Fibroblast of lung (primary cell): ENCODE results near the gene CEMIP. TPM values are rescaled to one million over a fixed set of nuclear protein-coding genes. Genes with fewer than 3 reads are reported as not detected.

Experiments used
- DNase-seq, 2 donors: peaks; one replicate each; pipeline versions ENCODE4 v3.0.0 to v3.0.0-alpha.2; 2010; ENCODE audit warnings: low read depth in 2 of 2
- H2AFZ ChIP-seq: 2 replicates; pipeline ENCODE4 v1.5.1; 2012; ENCODE audit warnings: low read length, control low read depth, inconsistent platforms
- H3K27ac ChIP-seq: 2 replicates; pipeline ENCODE4 v1.5.1; 2011; ENCODE audit warnings: low read length, control low read depth; ENCODE audit not compliant: insufficient read depth
- H3K27me3 ChIP-seq: 2 replicates; pipeline ENCODE4 v1.5.1; 2011; ENCODE audit warnings: mild to moderate bottlenecking, low read length; ENCODE audit not compliant: control insufficient read depth, insufficient read depth
- H3K36me3 ChIP-seq: 2 replicates; pipeline ENCODE4 v1.5.1; 2011; ENCODE audit warnings: low read length; ENCODE audit not compliant: control insufficient read depth, insufficient read depth
- H3K4me1 ChIP-seq: 2 replicates; pipeline ENCODE4 v1.5.1; 2011; ENCODE audit warnings: low read length; ENCODE audit not compliant: control insufficient read depth, insufficient read depth; ENCODE audit errors: extremely low read depth
- H3K4me2 ChIP-seq: 2 replicates; pipeline ENCODE4 v1.5.1; 2011; ENCODE audit warnings: low read length, control low read depth; ENCODE audit not compliant: insufficient read depth; ENCODE audit errors: extremely low read depth
- H3K4me3 ChIP-seq, 4 experiments: fragments of 200-600 bp in 1 of 4; sonication (generic) in 1 of 4; replicated peaks in 1 of 4; 2 replicates each; pipeline ENCODE4 v1.5.1; 2011 to 2016; ENCODE audit warnings: low read length in 4 of 4, low read depth in 3 of 4, mild to moderate bottlenecking in 3 of 4, control low read depth in 2 of 4, inconsistent platforms in 1 of 4, mixed read lengths in 1 of 4; ENCODE audit not compliant: insufficient read depth in 1 of 4; ENCODE audit errors: control extremely low read depth in 1 of 4
- H3K79me2 ChIP-seq: 2 replicates; pipeline ENCODE4 v1.5.1; 2012; ENCODE audit warnings: mild to moderate bottlenecking, low read length, inconsistent platforms; ENCODE audit not compliant: control insufficient read depth, insufficient read depth
- H3K9ac ChIP-seq: 2 replicates; pipeline ENCODE4 v1.5.1; 2011; ENCODE audit warnings: mild to moderate bottlenecking, low read length, control low read depth; ENCODE audit not compliant: insufficient read depth
- H3K9me3 ChIP-seq: 2 replicates; pipeline ENCODE4 v1.5.1; 2012; ENCODE audit warnings: low read depth, low read length; ENCODE audit not compliant: control insufficient read depth, insufficient read depth
- H4K20me1 ChIP-seq: 2 replicates; pipeline ENCODE4 v1.5.1; 2011; ENCODE audit warnings: low read length; ENCODE audit not compliant: control insufficient read depth, insufficient read depth; ENCODE audit errors: extremely low read depth
- CTCF ChIP-seq, 2 donors: IDR thresholded peaks in 1 of 2; conservative IDR thresholded peaks in 1 of 2; 1 replicate in 1 of 2; 2 replicates in 1 of 2; pipeline ENCODE4 v1.5.1; 2011 to 2012; ENCODE audit warnings: low read length in 2 of 2, control low read depth in 1 of 2, inconsistent platforms in 1 of 2, low read depth in 1 of 2, mild to moderate bottlenecking in 1 of 2
- EZH2 ChIP-seq: IDR thresholded peaks from 2 replicates; pipeline ENCODE4 v1.5.1; 2012; ENCODE audit warnings: low read length, control low read depth, mild to moderate bottlenecking; ENCODE audit errors: missing control alignments
- polyA plus RNA-seq, 2 donors: library from polyadenylated mRNA; depleted of rRNA in 1 of 2; stranded (reverse) in 1 of 2; unstranded in 1 of 2; fragments of >200 nt; gene quantifications; 2 replicates each; pipeline ENCODE4 v1.2.1, GENCODE V29; 2011 to 2012; ENCODE audit warnings: missing spikeins in 1 of 2
- total RNA-seq: library from RNA; depleted of rRNA; stranded (reverse); fragments of >200 nt; gene quantifications from 2 replicates; pipeline ENCODE4 v1.2.1, GENCODE V29; 2014

CEMIP gene
- total and polyA plus RNA-seq, 2 donors (not counting 1 experiment from before 2014, with no cell fraction given): 946 to 1,190 TPM

GRCh38 chr15:80923668-80924067 lies 144.5 kb downstream of the CEMIP start:
- H3K4me3 ChIP-seq: no peak overlapping the region
- H3K27ac ChIP-seq: no peak overlapping the region
- H3K36me3 ChIP-seq: peaks cover 30% of the 10 kb centered on the region
- no peak for TF ChIP-seq CTCF (conservative IDR thresholded peaks at IDR 0.05 in 1 of 2, IDR thresholded peaks at IDR 0.05 in 1 of 2; ENCODE audit: low read depth in 1 of 2, low read length in 2 of 2)
- no peak for TF ChIP-seq EZH2
- no peak overlapping the region for H2AFZ ChIP-seq
- no peaks in the 10 kb centered on the region for H3K79me2 ChIP-seq
- H3K27me3 ChIP-seq: no peaks in the 10 kb centered on the region
- no peaks in the 10 kb centered on the region for H4K20me1 ChIP-seq
- H3K9ac ChIP-seq: no peak overlapping the region
- no peaks in the 10 kb centered on the region for H3K4me1 ChIP-seq
- no peak overlapping the region for H3K4me2 ChIP-seq
- no peaks in the 10 kb centered on the region for H3K9me3 ChIP-seq
- DNase-seq: peak in 1 of 2 donors; percentile 11

- Histone ChIP-seq H3K4me1 (no peaks in the 10 kb centered on the region), H4K20me1 (no peaks in the 10 kb centered on the region), H3K27ac (no peak overlapping the region), H3K27me3 (no peaks in the 10 kb centered on the region), H3K9ac (no peak overlapping the region), H2AFZ (no peak overlapping the region), H3K4me3 (no peak overlapping the region), H3K36me3 (peaks cover 32% of the 10 kb centered on the region), H3K79me2 (no peaks in the 10 kb centered on the region), H3K9me3 (no peaks in the 10 kb centered on the region), H3K4me2 (no peak overlapping the region)
- TF ChIP-seq CTCF (conservative IDR thresholded peaks at IDR 0.05 in 1 of 2, IDR thresholded peaks at IDR 0.05 in 1 of 2; ENCODE audit: low read depth in 1 of 2, low read length in 2 of 2) (no peak), EZH2 (no peak)
- no peak for DNase-seq
Measured at GRCh38 chr15:80924278-80924677, 145.1 kb downstream of the CEMIP start.

- no peaks in the 10 kb centered on the region for H3K9me3 ChIP-seq
- H3K27me3 ChIP-seq: no peaks in the 10 kb centered on the region
- H3K36me3 ChIP-seq: peaks cover 31% of the 10 kb centered on the region
- H4K20me1 ChIP-seq: no peaks in the 10 kb centered on the region
- DNase-seq: peak; percentile 3 to 79
- TF ChIP-seq EZH2 (no peak), CTCF (conservative IDR thresholded peaks at IDR 0.05 in 1 of 2, IDR thresholded peaks at IDR 0.05 in 1 of 2; ENCODE audit: low read depth in 1 of 2, low read length in 2 of 2) (no peak)
- H3K9ac ChIP-seq: no peak overlapping the region
- no peak overlapping the region for H3K4me2 ChIP-seq
- H3K27ac ChIP-seq: no peak overlapping the region
- no peaks in the 10 kb centered on the region for H3K4me1 ChIP-seq
- no peak overlapping the region for H3K4me3 ChIP-seq
- no peak overlapping the region for H2AFZ ChIP-seq
- no peaks in the 10 kb centered on the region for H3K79me2 ChIP-seq
Measured at GRCh38 chr15:80925597-80926059, 146.5 kb downstream of the CEMIP start.
